HG03066 (cell line): Measurements from ENCODE around the gene PGBD5.

Experiments
- ATAC-seq: cut with Tn5 transposase; IDR thresholded peaks from one replicate; pipeline ENCODE4 v1.9.1; 2021; ENCODE audit warnings: low read depth; ENCODE audit not compliant: unreplicated experiment

PGBD5 gene

GRCh38 chr1:230400007-230400344, 26.2 kb downstream of the PGBD5 start:
- no peak for ATAC-seq

GRCh38 chr1:230399321-230400006, 26.7 kb downstream of the PGBD5 start:
- ATAC-seq, result no peak

GRCh38 chr1:230398856-230399255, 27.3 kb downstream of the PGBD5 start:
- ATAC-seq, result no peak

GRCh38 chr1:230396966-230397365, 29.2 kb downstream of the PGBD5 start:
- no peak for ATAC-seq

- no peak for ATAC-seq
These were observed 30.2 kb downstream of the PGBD5 start for GRCh38 chr1:230395932-230396331.

- no peak for ATAC-seq
These were observed 31.4 kb downstream of the PGBD5 start for GRCh38 chr1:230394741-230395140.

- ATAC-seq, result no peak
These were observed 32.0 kb downstream of the PGBD5 start for GRCh38 chr1:230394134-230394533.

- ATAC-seq, result no peak
These were observed 32.4 kb downstream of the PGBD5 start for GRCh38 chr1:230393722-230394121.

- ATAC-seq, result no peak
These were observed 33.1 kb downstream of the PGBD5 start for GRCh38 chr1:230392920-230393521.

GRCh38 chr1:230392536-230392909, 33.6 kb downstream of the PGBD5 start:
- no peak for ATAC-seq

GRCh38 chr1:230391776-230392535, 34.2 kb downstream of the PGBD5 start:
- ATAC-seq, result no peak

- ATAC-seq, result no peak
These were observed 35.8 kb downstream of the PGBD5 start for GRCh38 chr1:230390371-230390770.

GRCh38 chr1:230387876-230388275, 38.3 kb downstream of the PGBD5 start:
- ATAC-seq, result no peak

GRCh38 chr1:230387296-230387695, 38.8 kb downstream of the PGBD5 start:
- ATAC-seq, result no peak

- ATAC-seq, result no peak
These were observed 39.4 kb downstream of the PGBD5 start for GRCh38 chr1:230386637-230387262.

GRCh38 chr1:230385930-230386329, 40.2 kb downstream of the PGBD5 start:
- no peak for ATAC-seq

GRCh38 chr1:230385158-230385450, 41.0 kb downstream of the PGBD5 start:
- ATAC-seq, result no peak

GRCh38 chr1:230384380-230385157, 41.6 kb downstream of the PGBD5 start:
- ATAC-seq, result no peak

- ATAC-seq, result no peak
These were observed 42.7 kb downstream of the PGBD5 start for GRCh38 chr1:230383425-230383824.

GRCh38 chr1:230382001-230382491, 44.1 kb downstream of the PGBD5 start:
- no peak for ATAC-seq

- ATAC-seq, result no peak
These were observed 44.5 kb downstream of the PGBD5 start for GRCh38 chr1:230381585-230381984.
